AG04450 (cell line): ENCODE measurements around the gene GRID1. TPM values are rescaled to one million over a fixed set of nuclear protein-coding genes. Genes with fewer than 3 reads are reported as not detected.

Experiments used
- CTCF ChIA-PET: fragments of 300-600, 350-600 bp; formaldehyde crosslinking; extraction: SDS; loops from one replicate; lab custom pipeline; 2022; ENCODE audit warnings: antibody characterized with exemption, inconsistent platforms; lab: Charles Lee
- POLR2A ChIA-PET: fragments of 350-600 bp; formaldehyde crosslinking; extraction: SDS; loops from one replicate; lab custom pipeline; 2021; ENCODE audit warnings: antibody characterized with exemption, inconsistent platforms; lab: Yijun Ruan, JAX
- DNase-seq: peaks from one replicate; pipeline ENCODE4 v3.0.0-alpha.2; 2011; ENCODE audit warnings: low read depth, low spot score
- H3K27ac ChIP-seq: one replicate; pipeline ENCODE4 v1.5.1; 2012; ENCODE audit warnings: low read depth, low read length, control low read depth
- H3K27me3 ChIP-seq: one replicate; pipeline ENCODE4 v1.6.0; 2012; ENCODE audit warnings: low read length; ENCODE audit not compliant: control insufficient read depth, insufficient read depth
- H3K4me3 ChIP-seq: 2 replicates; pipeline ENCODE4 v1.5.1; 2011; ENCODE audit warnings: mild to moderate bottlenecking, low read depth, low read length, control low read depth
- H3K9me3 ChIP-seq: 2 replicates; pipeline ENCODE4 v1.5.1; 2012; ENCODE audit warnings: low read length; ENCODE audit not compliant: control insufficient read depth, insufficient read depth
- CTCF ChIP-seq: IDR thresholded peaks from 2 replicates; pipeline ENCODE4 v1.5.1; 2011; ENCODE audit warnings: low read depth, low read length, control low read depth, inconsistent platforms
- polyA plus RNA-seq: library from polyadenylated mRNA; depleted of rRNA; stranded (reverse); fragments of >200 nt; gene quantifications from 2 replicates; pipeline ENCODE4 v1.2.3, GENCODE V29; 2011

The GRID1 gene
- polyA plus RNA-seq, 1 experiment: not detected

GRCh38 chr10:86364491-86365345, 1.9 kb downstream of the GRID1 start:
- POLR2A ChIA-PET: no interaction called here
- Histone ChIP-seq H3K27ac (no peak overlapping the region), H3K4me3 (no peak overlapping the region), H3K27me3 (peaks cover 69% of the 10 kb centered on the region), H3K9me3 (peaks cover 4% of the 10 kb centered on the region; the same call in 1 of the 2 replicates)
- no peak for DNase-seq
- TF ChIP-seq CTCF: no peak
- CTCF ChIA-PET: interaction anchor here (0.5 kb wide), 1 partner anchor 18 kb away, joined by 3 read pairs; no protein-coding TSS in a partner anchor

DNA sequence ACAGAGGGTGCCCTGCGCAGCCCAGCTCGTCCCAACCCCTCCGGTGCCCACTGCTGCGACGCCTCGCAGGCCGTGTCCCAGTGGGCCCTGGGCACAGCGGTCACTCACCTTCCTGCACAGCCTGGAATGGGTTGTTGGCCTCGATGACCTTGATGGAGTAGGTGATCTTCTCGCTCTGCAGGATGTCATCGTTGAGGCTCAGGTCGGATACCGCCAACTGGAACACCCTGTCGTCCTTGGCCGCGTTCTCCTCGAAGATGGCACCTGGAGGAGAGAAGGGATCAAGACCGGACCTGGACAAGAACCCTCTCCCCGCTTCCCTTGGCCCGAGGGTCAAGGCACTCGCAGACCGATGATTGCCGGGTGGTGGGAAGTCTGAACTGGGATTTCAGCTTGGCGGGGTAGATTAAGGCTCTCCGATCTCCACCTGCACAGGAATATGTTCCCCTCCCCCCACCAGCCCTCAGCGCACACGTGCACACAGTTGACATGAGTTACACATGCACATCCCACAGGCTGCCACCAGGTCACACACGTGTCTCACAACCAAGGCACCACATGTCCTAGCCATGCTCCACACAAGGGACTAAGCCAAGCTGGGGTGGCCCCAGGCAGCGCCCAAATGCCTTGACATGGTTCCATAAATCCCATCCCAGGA, 2.6 kb downstream of the GRID1 start:
- DNase-seq: no peak
- no peak for TF ChIP-seq CTCF
- Histone ChIP-seq H3K27ac (no peak overlapping the region), H3K9me3 (peaks cover 4% of the 10 kb centered on the region; the same call in 1 of the 2 replicates), H3K4me3 (no peak overlapping the region), H3K27me3 (peaks cover 65% of the 10 kb centered on the region)
- ChIA-PET CTCF (no interaction called here), POLR2A (no interaction called here)

DNA sequence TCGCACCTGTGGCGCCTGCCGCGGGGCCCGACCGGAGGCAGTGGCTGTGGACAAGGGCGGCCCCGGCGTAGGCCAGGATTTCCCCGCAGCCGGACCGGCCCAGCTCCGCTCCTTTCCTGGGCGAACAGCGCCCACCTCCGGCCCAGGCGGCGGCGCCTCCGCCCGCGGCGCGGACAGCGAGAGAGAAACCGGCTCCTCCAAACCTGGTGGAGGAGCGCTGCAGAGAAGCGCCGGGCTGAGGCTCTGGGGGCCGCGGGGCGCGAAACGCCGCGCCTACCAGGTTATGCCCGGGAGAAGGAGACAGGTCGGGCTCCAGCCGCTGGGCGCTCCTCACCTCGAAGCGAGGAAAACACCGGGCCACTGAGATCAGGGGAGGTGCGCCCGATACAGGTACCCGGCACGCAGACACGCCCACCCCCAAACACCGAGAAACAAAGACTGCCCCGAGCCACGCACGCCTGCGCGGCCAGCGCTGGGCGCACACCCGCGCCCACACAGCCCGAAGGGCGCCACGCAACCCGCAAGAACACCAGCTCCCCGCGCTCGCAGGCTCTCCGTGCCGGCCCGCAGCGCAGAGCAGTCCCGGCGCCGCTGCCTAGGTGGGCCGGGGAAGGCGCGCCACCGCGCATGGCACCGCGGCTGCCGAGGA, 3.3 kb downstream of the GRID1 start:
- ChIA-PET CTCF (no interaction called here), POLR2A (no interaction called here)

DNA sequence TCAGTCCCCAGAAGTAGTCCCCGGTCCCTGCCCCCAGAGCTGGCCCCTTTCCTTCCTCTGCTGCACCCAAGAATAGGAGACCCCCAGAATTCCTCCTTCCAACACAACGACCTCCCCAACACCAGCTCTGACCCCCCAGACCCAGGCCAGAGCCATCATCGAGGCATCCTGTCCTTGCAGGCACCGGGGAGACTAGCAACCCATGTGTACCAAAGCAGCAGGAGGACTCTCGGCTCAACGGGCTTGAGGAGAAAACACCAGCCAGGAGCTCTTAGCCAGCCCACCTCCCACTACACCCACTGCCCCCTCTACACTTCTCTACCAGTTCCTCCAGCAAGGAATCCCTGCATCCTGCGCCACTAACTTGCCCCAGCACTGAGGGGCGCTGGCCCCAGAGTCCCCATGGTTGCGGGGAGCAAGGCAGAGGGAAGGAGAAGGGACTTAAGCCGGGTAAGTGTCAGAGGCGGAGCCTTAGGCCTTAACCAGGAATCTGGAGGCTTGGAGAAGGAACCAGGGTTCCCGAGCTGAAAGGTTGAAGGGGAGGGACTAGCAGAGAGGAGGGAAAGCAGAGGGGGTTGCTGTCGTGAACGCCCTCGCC, 3.9 kb downstream of the GRID1 start:
- POLR2A ChIA-PET: no interaction called here
- CTCF ChIA-PET: no interaction called here
- no peak for DNase-seq
- H3K9me3 ChIP-seq: peaks cover 3% of the 10 kb centered on the region; the same call in 1 of the 2 replicates
- H3K4me3 ChIP-seq: no peak overlapping the region
- TF ChIP-seq CTCF: no peak
- no peak overlapping the region for H3K27ac ChIP-seq
- H3K27me3 ChIP-seq: peaks cover 52% of the 10 kb centered on the region

More for the DNA sequence above, 3.3 kb downstream of the GRID1 start:
- no peak overlapping the region for H3K4me3 ChIP-seq
- DNase-seq: no peak
- TF ChIP-seq CTCF: no peak
- H3K9me3 ChIP-seq: peaks cover 4% of the 10 kb centered on the region; the same call in 1 of the 2 replicates
- no peak overlapping the region for H3K27ac ChIP-seq
- peaks cover 58% of the 10 kb centered on the region for H3K27me3 ChIP-seq
